ENCODE data around the gene TRIM25.

DNA sequence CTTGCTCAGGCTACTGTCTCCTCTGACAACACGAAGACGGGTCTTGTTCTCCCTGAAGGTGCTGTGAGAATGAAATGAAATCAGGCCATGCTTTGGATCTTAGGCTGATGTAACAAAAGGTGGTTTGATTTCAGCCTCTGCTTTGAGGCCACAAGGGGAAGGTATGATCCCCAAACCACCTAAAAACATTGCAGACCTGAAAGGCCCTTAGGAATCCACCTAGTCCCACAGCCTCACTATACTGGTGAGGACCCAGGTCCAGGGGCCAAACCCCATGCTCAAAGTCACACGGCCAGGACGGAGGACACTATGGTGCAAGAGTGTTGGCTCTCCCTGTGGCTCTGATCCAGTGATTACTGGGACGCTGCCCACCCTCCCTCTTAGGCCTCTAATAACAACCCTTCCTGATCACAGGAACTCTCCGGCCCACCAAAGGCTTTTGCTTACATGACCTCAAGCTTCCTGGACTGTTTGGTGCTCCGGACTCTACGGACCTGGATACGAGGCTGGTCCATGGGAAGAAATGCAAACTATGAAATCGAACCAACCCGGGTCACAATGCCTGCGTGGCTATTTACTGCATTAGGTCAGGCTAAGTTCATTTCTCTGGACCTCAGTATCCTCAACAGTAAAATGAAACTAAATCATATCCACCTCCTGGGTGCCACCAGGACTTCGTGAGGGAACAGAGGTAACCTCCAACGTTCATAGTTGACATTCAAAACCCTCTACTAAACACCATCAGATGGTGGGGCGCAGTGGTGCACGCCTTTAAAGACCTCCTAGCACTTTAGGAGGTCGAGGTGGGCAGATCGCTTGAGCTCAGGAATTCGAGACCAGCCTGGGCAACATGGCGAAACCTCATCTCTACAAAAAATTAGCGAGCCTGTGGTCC, 1.5 kb downstream of the TRIM25 start:
- TF ChIP-seq CTCF (IDR thresholded peaks at IDR 0.05) (no peak), POLR2A (IDR thresholded peaks at IDR 0.05) (peak; percentile 66)

Data from right lobe of liver (tissue), 4 donors.